Gastrocnemius medialis (tissue), 4 donors: Measurements from ENCODE around the gene EYS.

Experiments
- CTCF ChIP-seq, 5 experiments: fragments of 450-650 bp in 3 of 5; fragments of 200-600 bp in 2 of 5; sonication (generic) in 2 of 5; IDR thresholded peaks in 4 of 5; conservative IDR thresholded peaks in 1 of 5; 1 replicate in 4 of 5; 2 replicates in 1 of 5; pipeline ENCODE4 v1.5.1; 2016 to 2019; ENCODE audit warnings: antibody characterized with exemption in 5 of 5, mild to moderate bottlenecking in 3 of 5, moderate library complexity in 3 of 5
- POLR2A ChIP-seq, 2 donors: fragments of 450-650 bp; IDR thresholded peaks; one replicate each; pipeline ENCODE4 v1.6.1; 2017; ENCODE audit warnings: antibody characterized with exemption in 2 of 2, mild to moderate bottlenecking in 2 of 2, moderate library complexity in 2 of 2

GRCh38 chr6:63683071-63683603 is 2023.9 kb downstream of the EYS start:
- TF ChIP-seq CTCF (IDR thresholded peaks at IDR 0.05 in 4 of 5, conservative IDR thresholded peaks at IDR 0.05 in 1 of 5) (no peak), POLR2A (IDR thresholded peaks at IDR 0.05) (no peak)
